ENCODE measurements around the gene BCAP31. TPM values are rescaled to one million over a fixed set of nuclear protein-coding genes. Genes with fewer than 3 reads are reported as not detected.
"Not testable (repeated sequence)": the region's sequence is repeated elsewhere in the genome, so short reads cannot be mapped to it uniquely, and the experiment has no call there.

Gene BCAP31
- total RNA-seq, 6 donors from 2014 or later: 110 to 236 (median 132) TPM

DNA sequence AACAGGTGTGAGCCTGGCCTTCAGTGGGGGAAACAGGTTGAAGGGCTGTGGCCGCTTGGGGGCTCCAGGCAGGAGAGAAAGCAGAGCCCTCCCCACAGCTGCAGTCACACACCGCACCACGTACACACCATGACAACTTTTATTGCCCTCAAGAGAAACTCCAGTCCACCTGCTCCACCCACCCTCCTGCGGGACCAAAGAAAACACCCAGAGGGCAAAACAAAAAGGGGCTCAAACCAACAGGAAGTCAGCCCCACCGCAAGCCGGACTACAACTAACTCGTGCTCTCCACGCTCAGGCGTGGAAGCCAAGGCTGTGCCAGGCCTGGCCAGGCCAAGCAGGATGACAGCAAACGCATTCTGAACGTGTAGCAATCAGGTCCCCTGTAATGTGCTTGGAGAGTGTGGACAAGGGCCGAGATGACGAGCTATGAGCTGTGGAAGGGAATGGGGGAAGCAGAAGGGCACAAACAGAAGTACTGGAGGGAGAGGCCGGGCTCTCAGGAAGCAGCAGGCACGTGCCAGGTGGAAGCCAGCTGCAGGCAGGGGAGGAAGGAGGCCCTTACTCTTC, 23.7 kb downstream of the BCAP31 start:
- Histone ChIP-seq H3K27me3 (no peaks in the 10 kb centered on the region), H3K27ac (no peak overlapping the region), H3K9me3 (no peaks in the 10 kb centered on the region), H3K4me1 (peaks cover 0 to 8% (median 2%) of the 10 kb centered on the region in 4 donors), H3K36me3 (peaks cover 0 to 64% (median 19%) of the 10 kb centered on the region in 4 donors), H3K4me3 (no peak overlapping the region)
- TF ChIP-seq POLR2A (IDR thresholded peaks at IDR 0.05) (no peak), POLR2AphosphoS5 (IDR thresholded peaks at IDR 0.05) (no peak), EP300 (IDR thresholded peaks at IDR 0.05) (no peak)
- no peak for ATAC-seq (ENCODE audit: low FRiP score in 2 of 2)
- 82 to 87% methylated on average over 8 to 15 of the region's 15 CpGs for WGBS, 2 donors
- DNase-seq: no peak

GRCh38 chrX:153699784-153700371, 24.3 kb downstream of the BCAP31 start:
- peak in 1 of 2 donors; percentile 41 for DNase-seq
- H3K27ac ChIP-seq; ATAC-seq (ENCODE audit: low FRiP score in 2 of 2); H3K27me3 ChIP-seq; H3K4me1 ChIP-seq; H3K9me3 ChIP-seq; H3K4me3 ChIP-seq: not testable (repeated sequence)
- peaks cover 0 to 58% (median 19%) of the 10 kb centered on the region in 4 donors for H3K36me3 ChIP-seq
- WGBS, 2 donors: 78 to 91% methylated on average over 8 to 15 of the region's 18 CpGs

DNA sequence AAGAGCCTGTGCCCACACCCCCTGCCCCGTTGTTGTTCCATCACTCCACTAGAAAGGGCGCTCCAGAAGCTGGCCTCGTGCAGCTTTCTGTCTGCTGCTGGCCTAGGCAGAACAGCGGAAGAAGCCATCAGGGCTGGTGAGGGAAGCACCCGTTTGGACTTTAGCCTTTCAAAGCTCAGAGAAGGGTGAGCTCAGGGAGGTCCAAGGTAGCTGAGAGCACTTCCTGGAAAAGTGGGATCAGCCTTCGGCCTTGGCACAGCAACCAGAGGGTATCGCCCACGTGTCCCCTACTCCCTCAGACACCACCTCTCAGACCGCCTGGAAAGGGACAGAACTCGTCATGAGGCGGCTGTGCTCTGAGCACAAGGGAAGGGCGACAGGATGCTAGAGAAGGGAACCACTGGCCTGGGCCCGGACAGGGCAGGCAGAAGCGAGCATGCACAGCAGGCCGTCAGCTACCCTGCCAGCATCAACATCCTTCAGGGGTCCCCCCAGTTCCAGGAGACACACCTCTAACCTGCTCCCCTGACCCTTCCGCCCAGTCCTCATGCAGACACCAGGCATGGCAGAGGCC, 24.9 kb downstream of the BCAP31 start:
- not testable (repeated sequence) for DNase-seq

DNA sequence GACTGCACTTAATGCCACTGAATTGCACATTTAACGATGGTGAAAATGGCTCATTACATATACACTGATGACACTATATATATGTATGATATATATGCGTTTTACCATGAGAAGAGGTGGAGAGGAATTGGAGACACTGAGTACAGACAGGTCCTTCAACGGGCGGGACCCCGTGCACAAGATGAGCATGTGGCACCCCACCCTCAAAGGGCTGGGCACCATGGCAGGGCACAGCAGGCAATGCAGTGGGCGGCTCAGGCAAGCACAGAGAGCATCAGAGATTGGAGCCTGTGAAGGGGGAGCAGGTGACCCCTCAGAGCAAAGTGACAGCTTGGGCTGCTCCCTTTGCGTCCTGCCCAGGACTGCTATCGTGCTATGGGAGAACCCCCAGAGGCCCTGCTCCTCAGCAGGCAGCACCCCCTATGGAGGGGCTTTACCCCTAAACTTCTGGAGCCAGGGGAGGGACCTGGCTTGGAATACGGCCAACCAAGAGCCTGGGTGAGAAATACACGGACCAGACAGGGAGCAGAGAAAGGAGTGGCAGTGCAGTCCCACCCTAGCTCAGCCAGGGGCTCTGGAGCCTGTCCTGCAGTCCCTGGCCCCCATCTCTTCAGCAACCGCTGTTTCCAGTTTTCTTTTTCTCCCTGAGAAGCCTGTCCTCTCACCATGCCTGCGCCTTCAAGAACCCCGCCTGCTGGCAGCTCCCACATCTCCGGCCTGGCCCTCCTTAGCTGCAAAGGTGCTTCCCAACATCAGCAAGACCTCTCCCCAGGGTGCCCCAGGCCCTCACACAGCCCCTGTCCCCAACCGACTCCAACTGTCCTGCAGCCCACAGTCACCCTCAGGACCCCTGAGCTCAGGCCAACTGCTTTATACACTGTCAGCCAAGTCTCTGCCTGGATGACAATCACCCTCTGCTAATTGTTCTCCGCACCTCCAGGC, 26.0 kb downstream of the BCAP31 start:
- DNase-seq: no peak
- TF ChIP-seq CTCF (IDR thresholded peaks at IDR 0.05) (no peak), POLR2A (IDR thresholded peaks at IDR 0.05) (no peak), POLR2AphosphoS5 (IDR thresholded peaks at IDR 0.05) (no peak), EP300 (IDR thresholded peaks at IDR 0.05) (no peak)
- Histone ChIP-seq H3K4me3 (no peak overlapping the region), H3K27me3 (no peaks in the 10 kb centered on the region), H3K27ac (no peak overlapping the region), H3K36me3 (peaks cover 0 to 42% (median 15%) of the 10 kb centered on the region in 4 donors), H3K9me3 (no peaks in the 10 kb centered on the region), H3K4me1 (peaks cover 0 to 3% (median 1%) of the 10 kb centered on the region in 4 donors)
- 85 to 100% methylated on average over 7 to 16 of the region's 16 CpGs for WGBS, 2 donors
- no peak for ATAC-seq (ENCODE audit: low FRiP score in 2 of 2)

More for the DNA sequence above, 24.9 kb downstream of the BCAP31 start:
- H3K27me3 ChIP-seq; H3K4me1 ChIP-seq; H3K9me3 ChIP-seq; H3K27ac ChIP-seq; ATAC-seq (ENCODE audit: low FRiP score in 2 of 2); H3K4me3 ChIP-seq: not testable (repeated sequence)
- H3K36me3 ChIP-seq: peaks cover 0 to 52% (median 19%) of the 10 kb centered on the region in 4 donors
- WGBS, 2 donors: 87 to 90% methylated on average over 2 to 15 of the region's 16 CpGs

DNA sequence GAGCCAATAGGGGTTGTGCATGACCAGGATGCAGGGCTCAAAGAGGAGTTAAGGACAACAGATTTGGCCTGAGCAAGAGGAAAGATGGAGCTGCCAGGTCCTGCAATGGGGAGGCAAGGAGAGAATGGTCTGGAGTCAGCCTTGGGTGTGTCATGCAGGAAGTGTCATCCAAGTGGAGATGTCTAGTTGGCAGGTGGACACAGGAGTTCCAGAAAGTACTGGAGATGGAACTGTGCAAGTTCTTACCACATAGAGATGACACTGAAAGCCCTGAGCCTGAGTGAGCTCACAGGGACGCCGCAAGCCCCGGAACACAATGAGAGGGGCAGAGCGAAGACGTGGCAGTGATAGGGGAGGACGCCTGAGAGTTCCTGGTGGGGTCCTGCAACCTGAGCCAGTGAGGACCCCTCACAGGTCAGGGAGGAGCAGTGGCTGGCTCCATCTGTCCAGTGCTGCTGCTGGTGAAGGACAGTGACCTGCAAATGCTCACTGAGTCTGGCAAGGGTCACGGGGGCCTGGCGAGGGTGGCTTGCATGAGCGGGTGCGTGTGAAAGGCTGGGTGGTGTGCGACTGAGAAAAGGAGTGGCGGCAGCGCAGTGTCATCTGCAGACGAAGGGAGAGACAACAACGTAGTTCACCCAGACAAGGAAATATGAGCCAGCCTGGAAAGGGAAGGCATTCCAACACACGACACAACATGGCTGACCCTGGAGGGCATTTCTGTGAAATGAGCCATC, 27.0 kb downstream of the BCAP31 start:
- H3K9me3 ChIP-seq; H3K27ac ChIP-seq; H3K27me3 ChIP-seq; ATAC-seq (ENCODE audit: low FRiP score in 2 of 2); DNase-seq; H3K4me1 ChIP-seq; H3K4me3 ChIP-seq: not testable (repeated sequence)
- 89 to 93% methylated on average over 8 to 15 of the region's 16 CpGs for WGBS, 2 donors
- H3K36me3 ChIP-seq: peaks cover 0 to 32% (median 10%) of the 10 kb centered on the region in 4 donors

GRCh38 chrX:153696538-153696937, 27.6 kb downstream of the BCAP31 start:
- peaks cover 0 to 25% (median 8%) of the 10 kb centered on the region in 4 donors for H3K36me3 ChIP-seq
- not testable (repeated sequence) for ATAC-seq (ENCODE audit: low FRiP score in 2 of 2); H3K9me3 ChIP-seq; H3K4me1 ChIP-seq; H3K27me3 ChIP-seq; H3K27ac ChIP-seq; H3K4me3 ChIP-seq
- DNase-seq: peak in 1 of 2 donors; percentile 18
- 87 to 91% methylated on average over 5 to 10 of the region's 10 CpGs for WGBS, 2 donors
